ENCODE data around the gene C1QTNF12.
"Not testable (repeated sequence)": the region's sequence is repeated elsewhere in the genome, so short reads cannot be mapped to it uniquely, and the experiment has no call there.

Gene C1QTNF12

GRCh38 chr1:1253972-1254666 lies 7.6 kb upstream of the C1QTNF12 start:
- no peaks in the 10 kb centered on the region for H3K9me3 ChIP-seq (ENCODE audit: control insufficient read depth, low read length)

GRCh38 chr1:1253314-1253713 lies 6.8 kb upstream of the C1QTNF12 start:
- no peak overlapping the region for H2AK5ac ChIP-seq (ENCODE audit: low read length, severe bottlenecking)
- no peak overlapping the region for H2BK15ac ChIP-seq (ENCODE audit: low read depth, poor library complexity, severe bottlenecking)
- H3K27ac ChIP-seq (ENCODE audit: low read length, poor library complexity, severe bottlenecking) = no peak overlapping the region
- H3K9ac ChIP-seq (ENCODE audit: low read length) = no peak overlapping the region
- H4K91ac ChIP-seq (ENCODE audit: low read length) = no peak overlapping the region
- H3K4me1 ChIP-seq (ENCODE audit: control insufficient read depth, insufficient read depth, low read depth, low read length) = peaks cover 17% of the 10 kb centered on the region
- H2BK12ac ChIP-seq (ENCODE audit: low read length in 2 of 2) = no peak overlapping the region
- no peaks in the 10 kb centered on the region for H3K9me3 ChIP-seq (ENCODE audit: control insufficient read depth, low read length)
- peaks cover 43 to 69% of the 10 kb centered on the region in 2 experiments for H3K36me3 ChIP-seq (ENCODE audit: control insufficient read depth in 1 of 2, insufficient read depth in 2 of 2, low read depth in 1 of 2, low read length in 2 of 2)
- no peak overlapping the region for H3K4me3 ChIP-seq (ENCODE audit: insufficient read depth in 1 of 2, low read depth in 1 of 2, low read length in 2 of 2)
- H2AFZ ChIP-seq (ENCODE audit: low read depth, low read length) = no peak overlapping the region
- no peak overlapping the region for H3K18ac ChIP-seq (ENCODE audit: low read depth in 1 of 2, low read length in 2 of 2)
- no peak overlapping the region for H4K8ac ChIP-seq (ENCODE audit: low read length)
- H3K4me2 ChIP-seq (ENCODE audit: low read length, poor library complexity, severe bottlenecking) = no peak overlapping the region
- H3K4ac ChIP-seq (ENCODE audit: low read depth in 1 of 2, low read length in 2 of 2) = no peak overlapping the region
- DNase-seq = no peak
- H2BK5ac ChIP-seq (ENCODE audit: low read depth, low read length, poor library complexity, severe bottlenecking) = no peak overlapping the region
- no peak overlapping the region for H2BK120ac ChIP-seq (ENCODE audit: low read depth, low read length)
- H3K79me1 ChIP-seq (replicated peaks; ENCODE audit: low read length, poor library complexity, severe bottlenecking) = peaks cover 44% of the 10 kb centered on the region
- no peak overlapping the region for H3K14ac ChIP-seq (ENCODE audit: low read length in 2 of 2)
- no peak overlapping the region for H3K23ac ChIP-seq (ENCODE audit: low read length in 2 of 2)
- WGBS = 97% methylated on average over 12 of the region's 12 CpGs
- no peaks in the 10 kb centered on the region for H3K27me3 ChIP-seq (ENCODE audit: control insufficient read depth in 1 of 2, insufficient read depth in 1 of 2, low read length in 2 of 2)

More at GRCh38 chr1:1253972-1254666, 7.6 kb upstream of the C1QTNF12 start:
- Histone ChIP-seq H2BK15ac (ENCODE audit: low read depth, poor library complexity, severe bottlenecking) (no peak overlapping the region), H3K18ac (ENCODE audit: low read depth in 1 of 2, low read length in 2 of 2) (no peak overlapping the region), H3K79me1 (replicated peaks; ENCODE audit: low read length, poor library complexity, severe bottlenecking) (peaks cover 47% of the 10 kb centered on the region), H2AFZ (ENCODE audit: low read depth, low read length) (no peak overlapping the region), H3K23ac (ENCODE audit: low read length in 2 of 2) (no peak overlapping the region), H2BK12ac (ENCODE audit: low read length in 2 of 2) (no peak overlapping the region), H3K27ac (ENCODE audit: low read length, poor library complexity, severe bottlenecking) (no peak overlapping the region), H3K4ac (ENCODE audit: low read depth in 1 of 2, low read length in 2 of 2) (no peak overlapping the region), H3K4me1 (ENCODE audit: control insufficient read depth, insufficient read depth, low read depth, low read length) (peaks cover 25% of the 10 kb centered on the region), H4K8ac (ENCODE audit: low read length) (no peak overlapping the region), H3K14ac (ENCODE audit: low read length in 2 of 2) (no peak overlapping the region), H3K27me3 (ENCODE audit: control insufficient read depth in 1 of 2, insufficient read depth in 1 of 2, low read length in 2 of 2) (no peaks in the 10 kb centered on the region), H2BK120ac (ENCODE audit: low read depth, low read length) (no peak overlapping the region), H3K36me3 (ENCODE audit: control insufficient read depth in 1 of 2, insufficient read depth in 2 of 2, low read depth in 1 of 2, low read length in 2 of 2) (peaks cover 48 to 77% of the 10 kb centered on the region in 2 experiments), H2BK5ac (ENCODE audit: low read depth, low read length, poor library complexity, severe bottlenecking) (no peak overlapping the region), H3K4me3 (ENCODE audit: insufficient read depth in 1 of 2, low read depth in 1 of 2, low read length in 2 of 2) (no peak overlapping the region), H2AK5ac (ENCODE audit: low read length, severe bottlenecking) (no peak overlapping the region), H3K4me2 (ENCODE audit: low read length, poor library complexity, severe bottlenecking) (no peak overlapping the region), H3K9ac (ENCODE audit: low read length) (no peak overlapping the region), H4K91ac (ENCODE audit: low read length) (no peak overlapping the region)
- no peak for DNase-seq
- 97% methylated on average over 50 of the region's 50 CpGs for WGBS

GRCh38 chr1:1250786-1251284 lies 4.3 kb upstream of the C1QTNF12 start:
- Histone ChIP-seq H3K4ac (ENCODE audit: low read depth in 1 of 2, low read length in 2 of 2) (peak overlapping the region in 1 of 2 experiments; percentile 73), H3K79me1 (replicated peaks; ENCODE audit: low read length, poor library complexity, severe bottlenecking) (peaks cover 35% of the 10 kb centered on the region), H2BK15ac (ENCODE audit: low read depth, poor library complexity, severe bottlenecking) (peak overlapping the region; percentile 94), H3K36me3 (ENCODE audit: control insufficient read depth in 1 of 2, insufficient read depth in 2 of 2, low read depth in 1 of 2, low read length in 2 of 2) (peaks cover 33 to 59% of the 10 kb centered on the region in 2 experiments), H2BK5ac (ENCODE audit: low read depth, low read length, poor library complexity, severe bottlenecking) (no peak overlapping the region), H3K9me3 (ENCODE audit: control insufficient read depth, low read length) (no peaks in the 10 kb centered on the region), H3K4me3 (ENCODE audit: insufficient read depth in 1 of 2, low read depth in 1 of 2, low read length in 2 of 2) (no peak overlapping the region), H2AK5ac (ENCODE audit: low read length, severe bottlenecking) (peak overlapping the region; percentile 36), H3K23ac (ENCODE audit: low read length in 2 of 2) (no peak overlapping the region), H2BK12ac (ENCODE audit: low read length in 2 of 2) (peak overlapping the region in 1 of 2 experiments; percentile 8), H3K27me3 (ENCODE audit: control insufficient read depth in 1 of 2, insufficient read depth in 1 of 2, low read length in 2 of 2) (peaks cover 6 to 14% of the 10 kb centered on the region in 2 experiments), H3K27ac (ENCODE audit: low read length, poor library complexity, severe bottlenecking) (no peak overlapping the region), H4K91ac (ENCODE audit: low read length) (peak overlapping the region; percentile 84), H3K18ac (ENCODE audit: low read depth in 1 of 2, low read length in 2 of 2) (peak overlapping the region; percentile 63 to 67), H4K8ac (ENCODE audit: low read length) (peak overlapping the region; percentile 57), H3K9ac (ENCODE audit: low read length) (peak overlapping the region; percentile 29), H3K4me1 (ENCODE audit: control insufficient read depth, insufficient read depth, low read depth, low read length) (peaks cover 25% of the 10 kb centered on the region), H3K4me2 (ENCODE audit: low read length, poor library complexity, severe bottlenecking) (no peak overlapping the region), H2AFZ (ENCODE audit: low read depth, low read length) (no peak overlapping the region), H2BK120ac (ENCODE audit: low read depth, low read length) (no peak overlapping the region), H3K14ac (ENCODE audit: low read length in 2 of 2) (no peak overlapping the region)
- WGBS = 89% methylated on average over 16 of the region's 16 CpGs
- DNase-seq = no peak

GRCh38 chr1:1248009-1248913 lies 1.7 kb upstream of the C1QTNF12 start:
- H3K23ac ChIP-seq (ENCODE audit: low read length in 2 of 2); DNase-seq; H2AFZ ChIP-seq (ENCODE audit: low read depth, low read length); H3K27ac ChIP-seq (ENCODE audit: low read length, poor library complexity, severe bottlenecking); H3K14ac ChIP-seq (ENCODE audit: low read length in 2 of 2); H3K18ac ChIP-seq (ENCODE audit: low read depth in 1 of 2, low read length in 2 of 2); H4K91ac ChIP-seq (ENCODE audit: low read length); H3K9ac ChIP-seq (ENCODE audit: low read length); H2BK120ac ChIP-seq (ENCODE audit: low read depth, low read length); H3K9me3 ChIP-seq (ENCODE audit: control insufficient read depth, low read length); H2BK5ac ChIP-seq (ENCODE audit: low read depth, low read length, poor library complexity, severe bottlenecking); H2BK15ac ChIP-seq (ENCODE audit: low read depth, poor library complexity, severe bottlenecking); H3K4me3 ChIP-seq (ENCODE audit: insufficient read depth in 1 of 2, low read depth in 1 of 2, low read length in 2 of 2); H2AK5ac ChIP-seq (ENCODE audit: low read length, severe bottlenecking); H4K8ac ChIP-seq (ENCODE audit: low read length); H3K4ac ChIP-seq (ENCODE audit: low read depth in 1 of 2, low read length in 2 of 2); H3K4me2 ChIP-seq (ENCODE audit: low read length, poor library complexity, severe bottlenecking): not testable (repeated sequence)
- Histone ChIP-seq H2BK12ac (ENCODE audit: low read length in 2 of 2) (peak overlapping the region in 1 of 2 experiments; percentile 80), H3K27me3 (ENCODE audit: control insufficient read depth in 1 of 2, insufficient read depth in 1 of 2, low read length in 2 of 2) (peaks cover 6 to 20% of the 10 kb centered on the region in 2 experiments), H3K36me3 (ENCODE audit: control insufficient read depth in 1 of 2, insufficient read depth in 2 of 2, low read depth in 1 of 2, low read length in 2 of 2) (peaks cover 10 to 46% of the 10 kb centered on the region in 2 experiments), H3K79me1 (replicated peaks; ENCODE audit: low read length, poor library complexity, severe bottlenecking) (peaks cover 19% of the 10 kb centered on the region), H3K4me1 (ENCODE audit: control insufficient read depth, insufficient read depth, low read depth, low read length) (peaks cover 33% of the 10 kb centered on the region)
- WGBS = 99% methylated on average over 12 of the region's 21 CpGs

Measured in mesenchymal stem cell (in vitro differentiated cells and primary cell).